Ascending aorta (tissue), 2 donors: ENCODE measurements around the gene GRPR. TPM values are rescaled to one million over a fixed set of nuclear protein-coding genes. Genes with fewer than 3 reads are reported as not detected.
"Not testable (repeated sequence)": the region's sequence is repeated elsewhere in the genome, so short reads cannot be mapped to it uniquely, and the experiment has no call there.

Experiments
- DNase-seq, 2 donors: peaks; one replicate each; pipeline ENCODE4 v3.0.0-alpha.2; 2019; ENCODE audit warnings: low spot score in 2 of 2
- H3K27ac ChIP-seq, 2 donors: fragments of 200-600 bp; sonication (generic); one replicate each; pipeline ENCODE4 v1.5.1; 2016 to 2017; ENCODE audit warnings: mild to moderate bottlenecking in 1 of 2
- H3K27me3 ChIP-seq: fragments of 200-600 bp; sonication (generic); one replicate; pipeline ENCODE4 v1.5.1; 2017
- H3K36me3 ChIP-seq, 2 donors: fragments of 200-600 bp; sonication (generic); one replicate each; pipeline ENCODE4 v1.5.1; 2016
- H3K4me1 ChIP-seq, 2 donors: fragments of 200-600 bp; sonication (generic); one replicate each; pipeline ENCODE4 v1.5.1; 2016 to 2017; ENCODE audit warnings: mild to moderate bottlenecking in 1 of 2
- H3K4me3 ChIP-seq, 2 donors: fragments of 200-600 bp; sonication (generic); one replicate each; pipeline ENCODE4 v1.5.1; 2016 to 2017; ENCODE audit warnings: mild to moderate bottlenecking in 1 of 2
- H3K9me3 ChIP-seq, 2 donors: fragments of 200-600 bp; sonication (generic); one replicate each; pipeline ENCODE4 v1.5.1; 2016
- CTCF ChIP-seq, 3 experiments: fragments of 200-600 bp in 2 of 3; fragments of 450-650 bp in 1 of 3; sonication (generic) in 2 of 3; IDR thresholded peaks; one replicate each; pipeline ENCODE4 v1.5.1; 2016 to 2019; ENCODE audit warnings: antibody characterized with exemption in 3 of 3, mild to moderate bottlenecking in 1 of 3, moderate library complexity in 1 of 3
- intact Hi-C: fragments of 100-400 bp; cut with DNase I; formaldehyde crosslinking; loops from one replicate; pipeline ENCODE4 v1.15.1; 2023
- total RNA-seq: library from RNA; depleted of rRNA; stranded (reverse); fragments of >200 nt; gene quantifications from one replicate; pipeline ENCODE4 v1.1.0, GENCODE V29; 2016

Gene GRPR
- total RNA-seq, 1 donor from 2014 or later = 1.7 TPM

- no peak for DNase-seq
- TF ChIP-seq CTCF (IDR thresholded peaks at IDR 0.05) = no peak
- Histone ChIP-seq H3K27me3 (no peaks in the 10 kb centered on the region), H3K27ac (no peak overlapping the region), H3K36me3 (no peaks in the 10 kb centered on the region), H3K4me1 (no peaks in the 10 kb centered on the region), H3K4me3 (no peak overlapping the region), H3K9me3 (no peaks in the 10 kb centered on the region)
- intact Hi-C loops = no loop called here
Measured at GRCh38 chrX:16142246-16142558, 18.8 kb downstream of the GRPR start.

GRCh38 chrX:16143968-16144367, 20.6 kb downstream of the GRPR start:
- no peak for DNase-seq
- no peaks in the 10 kb centered on the region for H3K27me3 ChIP-seq
- no peak for TF ChIP-seq CTCF (IDR thresholded peaks at IDR 0.05)

GRCh38 chrX:16144420-16144819, 21.1 kb downstream of the GRPR start:
- Histone ChIP-seq H3K4me1 (no peaks in the 10 kb centered on the region), H3K27ac (no peak overlapping the region), H3K36me3 (no peaks in the 10 kb centered on the region), H3K4me3 (no peak overlapping the region), H3K9me3 (no peaks in the 10 kb centered on the region), H3K27me3 (no peaks in the 10 kb centered on the region)
- intact Hi-C loops = no loop called here
- no peak for TF ChIP-seq CTCF (IDR thresholded peaks at IDR 0.05)
- DNase-seq = no peak

More at GRCh38 chrX:16143968-16144367, 20.6 kb downstream of the GRPR start:
- no peaks in the 10 kb centered on the region for H3K9me3 ChIP-seq
- no peak overlapping the region for H3K27ac ChIP-seq
- intact Hi-C loops = no loop called here
- H3K4me3 ChIP-seq = no peak overlapping the region
- no peaks in the 10 kb centered on the region for H3K36me3 ChIP-seq
- H3K4me1 ChIP-seq = no peaks in the 10 kb centered on the region

- H3K27me3 ChIP-seq, DNase-seq, H3K4me1 ChIP-seq, intact Hi-C loops, H3K9me3 ChIP-seq, H3K4me3 ChIP-seq, H3K36me3 ChIP-seq, H3K27ac ChIP-seq: not testable (repeated sequence)
Measured at GRCh38 chrX:16145093-16145492, 21.7 kb downstream of the GRPR start.

GRCh38 chrX:16145656-16146055, 22.3 kb downstream of the GRPR start:
- TF ChIP-seq CTCF (IDR thresholded peaks at IDR 0.05) = no peak
- intact Hi-C loops = no loop called here
- DNase-seq = no peak
- no peaks in the 10 kb centered on the region for H3K36me3 ChIP-seq
- H3K4me3 ChIP-seq = no peak overlapping the region
- no peaks in the 10 kb centered on the region for H3K4me1 ChIP-seq
- H3K27me3 ChIP-seq = no peaks in the 10 kb centered on the region
- no peaks in the 10 kb centered on the region for H3K9me3 ChIP-seq
- no peak overlapping the region for H3K27ac ChIP-seq

GRCh38 chrX:16148896-16149295, 25.5 kb downstream of the GRPR start:
- H3K27ac ChIP-seq = no peak overlapping the region
- DNase-seq = no peak
- no peaks in the 10 kb centered on the region for H3K36me3 ChIP-seq
- H3K27me3 ChIP-seq = no peaks in the 10 kb centered on the region
- H3K9me3 ChIP-seq = no peaks in the 10 kb centered on the region
- TF ChIP-seq CTCF (IDR thresholded peaks at IDR 0.05) = no peak
- no peak overlapping the region for H3K4me3 ChIP-seq
- H3K4me1 ChIP-seq = no peaks in the 10 kb centered on the region
- intact Hi-C loops = no loop called here
